ENCODE measurements around the gene RELL2.
A peak's percentile ranks its signal among the peaks of the same experiment; 100 is the strongest.
"Not testable (repeated sequence)": the region's sequence is repeated elsewhere in the genome, so short reads cannot be mapped to it uniquely, and the experiment has no call there.

The RELL2 gene

GRCh38 chr5:141636413-141637122 is at the start of gene RELL2, which contains the start of gene HDAC3:
TSS of gene RELL2 (plus strand) at chr5:141636997. CDS start at chr5:141638226, 1,229 bp downstream.
TSS of gene HDAC3 (minus strand) at chr5:141636849. CDS start at chr5:141636790, 59 bp downstream.
- peak; percentile 93 for DNase-seq

- no peak for DNase-seq
Measured at GRCh38 chr5:141590127-141590526, 46.7 kb upstream of the RELL2 start.

GRCh38 chr5:141596867-141597266 is 39.9 kb upstream of the RELL2 start:
- no peak for DNase-seq

- DNase-seq, result no peak
Measured at GRCh38 chr5:141597394-141597793, 39.4 kb upstream of the RELL2 start.

GRCh38 chr5:141597814-141598213 is 39.0 kb upstream of the RELL2 start:
- no peak for DNase-seq

GRCh38 chr5:141598391-141599345 is 38.1 kb upstream of the RELL2 start:
- DNase-seq, result peak; percentile 36

DNA sequence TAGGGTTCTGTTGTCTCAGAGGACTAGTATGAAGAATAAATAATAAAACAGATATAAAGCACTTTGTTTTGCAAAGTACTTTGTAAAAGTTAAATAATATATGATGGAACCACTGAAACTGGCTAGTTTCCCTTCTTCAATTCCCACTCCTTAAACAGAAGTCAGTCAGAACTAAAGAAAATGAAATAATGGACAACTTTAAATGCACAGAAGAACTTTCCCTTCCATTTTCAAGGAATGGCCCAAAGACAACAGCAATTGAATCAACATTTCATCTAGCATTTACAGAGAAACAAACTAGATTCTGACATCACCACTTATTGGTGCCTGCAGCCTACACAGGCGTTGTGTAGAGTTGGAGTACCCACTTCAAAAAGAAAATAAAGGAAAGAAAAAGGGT is 34.2 kb upstream of the RELL2 start:
- no peak for DNase-seq

GRCh38 chr5:141603923-141604717 is 32.7 kb upstream of the RELL2 start:
- peak; percentile 56 for DNase-seq

GRCh38 chr5:141605523-141606277 is 31.1 kb upstream of the RELL2 start:
- peak; percentile 91 for DNase-seq

GRCh38 chr5:141608046-141608445 is 28.8 kb upstream of the RELL2 start:
- DNase-seq, result no peak

- no peak for DNase-seq
Measured at GRCh38 chr5:141608557-141608956, 28.2 kb upstream of the RELL2 start.

DNA sequence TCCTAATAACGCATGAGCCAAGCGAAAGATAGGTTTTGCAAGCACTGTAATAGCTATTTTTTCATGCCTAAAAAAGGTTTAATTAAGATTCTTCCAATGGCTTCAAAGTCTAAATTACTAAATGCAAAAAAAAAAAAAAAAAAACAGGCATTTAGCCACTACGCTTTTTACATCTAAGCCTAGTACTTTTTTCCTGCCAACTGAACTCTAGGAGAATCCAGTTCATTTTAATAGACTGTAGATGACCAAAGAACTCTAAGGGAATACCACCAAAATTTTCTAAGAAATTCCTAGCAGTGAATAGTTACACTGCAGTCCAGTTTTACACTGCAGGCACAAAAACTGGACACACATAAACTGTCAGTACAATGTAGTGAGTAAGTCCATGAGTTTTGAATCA is 27.8 kb upstream of the RELL2 start:
- no peak for DNase-seq

- DNase-seq, result not testable (repeated sequence)
Measured at GRCh38 chr5:141609921-141610320, 26.9 kb upstream of the RELL2 start.

DNA sequence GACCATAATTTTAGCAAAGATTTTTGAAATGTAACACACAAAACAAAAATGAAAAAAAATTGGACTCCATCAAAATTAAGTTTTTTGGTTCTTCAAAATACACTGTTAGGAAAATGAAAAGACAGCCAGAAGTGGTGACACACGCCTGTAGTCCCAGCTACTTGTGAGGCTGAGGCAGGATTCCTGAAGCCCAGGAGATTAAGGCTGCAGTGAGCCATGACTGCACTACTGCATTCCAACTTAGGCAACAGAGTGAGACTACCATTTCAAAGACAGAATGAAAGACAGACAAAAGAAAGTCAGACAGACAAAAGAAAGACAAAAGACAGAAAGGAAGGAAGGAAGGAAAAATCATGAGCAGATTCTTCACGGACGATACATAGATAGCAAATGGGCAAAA is 25.5 kb upstream of the RELL2 start:
- DNase-seq, result no peak

DNA sequence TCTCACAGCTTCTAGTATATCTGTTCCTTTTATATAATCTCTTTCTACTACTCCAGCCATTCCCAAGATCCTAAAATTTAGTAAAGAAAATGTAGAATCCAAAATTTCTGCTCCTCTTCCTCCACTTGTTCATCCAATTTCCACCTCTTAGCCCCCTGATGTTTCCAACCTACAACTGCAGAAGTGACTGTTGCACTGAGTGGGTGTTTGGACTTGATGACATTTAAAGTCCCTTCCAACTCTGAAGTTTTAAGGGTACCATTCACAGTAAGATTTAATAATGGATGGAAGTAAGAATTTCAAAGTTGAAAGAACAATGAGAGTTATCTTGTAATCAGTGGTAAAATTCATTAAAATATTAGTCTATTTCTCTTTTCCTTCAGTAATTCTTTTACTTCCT is 23.5 kb upstream of the RELL2 start:
- DNase-seq, result no peak

- DNase-seq, result no peak
Measured at GRCh38 chr5:141615991-141616720, 20.6 kb upstream of the RELL2 start.

DNA sequence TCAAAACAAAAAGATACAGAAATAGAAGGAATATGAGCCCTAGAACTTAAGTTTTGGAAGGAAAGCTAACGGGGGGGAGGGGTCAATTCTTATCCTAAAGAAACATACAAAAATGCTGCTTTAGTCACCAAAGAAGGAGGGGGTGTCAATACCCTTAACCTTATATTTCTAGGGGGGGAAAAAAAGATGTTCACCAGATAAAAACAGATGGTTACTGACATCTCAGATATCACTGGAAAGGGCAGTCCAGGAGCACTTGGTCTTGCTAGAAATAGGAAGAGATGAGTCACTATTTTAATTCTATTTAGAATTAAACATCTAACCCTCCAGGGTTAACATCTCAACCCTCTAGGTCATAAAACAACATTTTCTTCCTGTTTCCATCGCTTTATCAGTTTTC is 19.7 kb upstream of the RELL2 start:
- DNase-seq, result no peak

DNA sequence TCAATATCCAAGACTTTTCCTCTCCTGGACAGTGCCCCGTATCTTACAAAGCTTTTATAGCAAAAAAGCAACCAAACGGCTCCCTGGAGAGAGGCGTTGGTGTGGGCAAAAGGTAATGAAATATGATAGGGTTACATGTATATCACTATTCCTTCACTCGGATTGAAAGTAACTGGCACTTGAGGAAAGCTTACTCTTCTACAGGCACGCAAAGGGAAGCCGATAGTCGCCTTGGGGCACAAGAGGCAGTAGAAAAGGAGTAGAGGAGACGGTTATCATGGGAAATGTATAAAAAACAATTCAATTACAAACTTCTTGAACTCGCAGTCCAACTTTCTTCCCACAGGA is 19.1 kb upstream of the RELL2 start:
- no peak for DNase-seq

DNA sequence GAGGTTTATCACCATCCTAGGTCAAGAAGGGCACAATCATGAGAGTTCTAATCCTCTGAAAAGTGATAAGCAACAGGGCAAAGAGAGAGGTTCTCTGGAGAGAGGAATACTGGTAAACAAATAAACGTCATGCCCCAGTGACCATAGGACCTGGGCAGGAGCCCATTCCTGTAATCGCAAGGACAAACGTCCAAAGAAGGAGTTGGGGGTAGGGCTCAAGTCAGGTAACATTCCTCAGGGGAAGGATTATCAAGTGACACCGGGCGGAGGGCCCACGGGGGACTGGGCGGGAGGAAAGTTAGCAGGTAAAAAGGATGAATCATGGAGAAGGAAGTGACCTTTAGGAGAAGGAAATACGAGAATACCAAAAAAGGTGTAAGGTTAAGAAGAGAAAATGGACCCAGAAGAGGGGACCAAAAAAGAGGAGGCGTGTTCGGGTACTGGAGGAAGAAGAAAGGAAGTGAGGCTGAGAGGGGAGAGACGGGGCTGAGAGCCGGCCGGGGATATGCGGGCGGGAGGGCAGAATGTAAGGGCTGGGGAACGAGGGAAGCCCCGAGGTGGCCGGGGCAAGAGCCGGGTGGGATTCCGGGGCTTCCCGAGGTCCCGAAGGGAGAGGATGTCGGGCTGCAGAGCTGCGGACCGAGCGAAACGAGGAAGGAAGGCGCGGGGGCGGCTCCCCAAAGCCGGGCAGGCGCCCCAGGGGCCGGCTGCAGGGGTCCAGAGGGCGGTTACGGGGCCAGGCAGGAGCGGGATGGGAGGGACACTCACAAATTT is 18.6 kb upstream of the RELL2 start:
- peak; percentile 69 for DNase-seq

DNA sequence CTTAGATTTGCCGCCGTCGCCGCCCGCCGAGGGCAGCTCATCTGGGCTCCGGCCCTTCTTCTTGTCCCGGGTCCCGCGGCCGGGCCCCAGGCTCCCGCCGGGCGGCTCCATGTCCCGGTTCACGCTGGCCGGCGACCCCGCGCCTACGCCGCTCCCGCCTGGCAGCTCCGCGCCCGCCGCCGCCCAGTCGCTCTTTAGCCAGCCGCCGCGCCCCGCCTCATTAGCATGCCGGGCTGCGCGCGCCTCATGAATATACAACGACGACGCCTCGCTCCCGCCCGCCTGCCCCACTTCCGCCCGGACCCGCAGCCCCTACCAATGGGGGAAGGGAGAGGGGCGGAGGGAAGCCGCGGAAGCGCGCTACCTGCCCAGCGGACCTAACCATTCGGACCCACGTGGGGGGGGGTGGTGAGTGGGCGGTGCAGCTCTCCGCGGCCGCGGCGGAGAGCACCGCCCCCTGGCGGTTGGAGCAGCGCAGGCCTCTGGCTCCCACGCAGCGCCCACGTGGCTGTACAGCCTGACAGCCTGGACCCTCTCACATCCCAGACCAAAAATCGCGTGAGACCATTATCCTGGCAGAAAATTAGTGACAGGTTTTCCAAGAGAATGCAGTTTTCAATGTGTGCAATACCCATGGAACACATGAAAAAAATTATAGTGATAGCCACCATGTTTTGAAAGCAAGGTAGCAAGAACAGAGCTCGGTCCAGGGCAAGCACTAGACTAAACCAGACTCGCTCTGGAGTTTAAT is 17.8 kb upstream of the RELL2 start, which contains the start of gene DIAPH1:
Gene DIAPH1, minus strand, starts transcription at position 197 of the 751 bp plus-strand sequence. Its CDS starts 86 bp downstream, at position 111.
- DNase-seq, result peak; percentile 98
